ENCODE data around the gene ASPSCR1.

- TF ChIP-seq POLR2A (IDR thresholded peaks at IDR 0.05; ENCODE audit: low read length) = no peak
- TF ChIP-seq GATA1 (IDR thresholded peaks at IDR 0.05; ENCODE audit: low read depth, low read length) = no peak
Observed at GRCh38 chr17:82011617-82012187, 34.3 kb downstream of the ASPSCR1 start.

All from erythroblast (primary cell).